BJ (cell line): ENCODE measurements around the gene CMTM1. TPM values are rescaled to one million over a fixed set of nuclear protein-coding genes. Genes with fewer than 3 reads are reported as not detected.

ENCODE experiments used
- CTCF ChIA-PET: fragments of 350-600 bp; formaldehyde crosslinking; extraction: SDS; loops from one replicate; lab custom pipeline; 2021; ENCODE audit warnings: antibody characterized with exemption, inconsistent platforms; lab: Yijun Ruan, JAX
- POLR2A ChIA-PET: fragments of 300-600 bp; sonication (Branson Sonifier 250); formaldehyde crosslinking; extraction: SDS; loops from one replicate; lab custom pipeline; 2021; ENCODE audit warnings: antibody characterized with exemption; lab: Charles Lee
- DNase-seq: peaks from one replicate; pipeline ENCODE4 v3.0.0-alpha.2; 2011; ENCODE audit warnings: low read depth
- H3K27me3 ChIP-seq: 2 replicates; pipeline ENCODE4 v1.6.0; 2011; ENCODE audit warnings: low read length; ENCODE audit not compliant: control insufficient read depth, insufficient read depth
- H3K36me3 ChIP-seq: 2 replicates; pipeline ENCODE4 v1.5.1; 2011; ENCODE audit warnings: low read length; ENCODE audit not compliant: control insufficient read depth, insufficient read depth
- H3K4me3 ChIP-seq: 2 replicates; pipeline ENCODE4 v1.5.1; 2011; ENCODE audit warnings: low read depth, mild to moderate bottlenecking, control low read depth, low read length
- CTCF ChIP-seq: IDR thresholded peaks from 2 replicates; pipeline ENCODE4 v1.5.1; 2011; ENCODE audit warnings: low read depth, mild to moderate bottlenecking, control low read depth, inconsistent platforms, low read length, moderate library complexity; ENCODE audit not compliant: insufficient read depth
- polyA plus RNA-seq: library from polyadenylated mRNA; depleted of rRNA; stranded (reverse); fragments of >200 nt; gene quantifications from 2 replicates; pipeline ENCODE4 v1.2.3, GENCODE V29; 2011

Gene CMTM1
- polyA plus RNA-seq, 1 experiment, result 3.2 TPM

GRCh38 chr16:66549284-66550131 is 16.7 kb upstream of the CMTM1 start, which contains the start of gene TK2:
TSS of gene TK2 (minus strand) at chr16:66550122. CDS start at chr16:66550061, 61 bp downstream.
- Histone ChIP-seq H3K27me3 (no peaks in the 10 kb centered on the region), H3K36me3 (peaks cover 1% of the 10 kb centered on the region; the same call in 1 of the 2 replicates), H3K4me3 (peak within 1 kb of the TSS; percentile 59)
- 0 out of 2 replicates have a peak, but pooled peaks have one; percentile 25 for TF ChIP-seq CTCF
- no peak for DNase-seq
- ChIA-PET CTCF (interaction anchor here (1.1 to 1.8 kb wide), 3 partner anchors 10 to 31 kb away, joined by 3 to 4 read pairs (median 4); no protein-coding TSS in a partner anchor), POLR2A (no interaction called here)

GRCh38 chr16:66551348-66551759 is 14.9 kb upstream of the CMTM1 start:
- ChIA-PET POLR2A (interaction anchor here (0.6 kb wide), 1 partner anchor 527 kb away, joined by 7 read pairs; no protein-coding TSS in a partner anchor), CTCF (interaction anchor here (0.7 to 1.7 kb wide), 7 partner anchors 8 to 187 kb away, joined by 3 to 4 read pairs (median 3); partner anchors contain the start of gene CMTM3)
- Histone ChIP-seq H3K4me3 (no peak overlapping the region), H3K27me3 (no peaks in the 10 kb centered on the region), H3K36me3 (no peaks in the 10 kb centered on the region; the same call in 1 of the 2 replicates)
- peak; percentile 33; the same call in 1 of the 2 replicates for TF ChIP-seq CTCF
- DNase-seq, result no peak

GRCh38 chr16:66551788-66552285 is 14.4 kb upstream of the CMTM1 start:
- POLR2A ChIA-PET, result interaction anchor here (0.5 to 0.6 kb wide), 2 partner anchors 13 to 146 kb away, joined by 3 to 6 read pairs; no protein-coding TSS in a partner anchor
- Histone ChIP-seq H3K4me3 (peak overlapping the region; percentile 60), H3K36me3 (no peaks in the 10 kb centered on the region; the same call in 1 of the 2 replicates), H3K27me3 (no peaks in the 10 kb centered on the region)
- no peak for TF ChIP-seq CTCF
- DNase-seq, result no peak
- CTCF ChIA-PET, result interaction anchor here (0.7 to 4.1 kb wide), 9 partner anchors 8 to 146 kb away, joined by 3 to 13 read pairs (median 3); partner anchors contain the start of genes CMTM1 and CMTM3

- TF ChIP-seq CTCF, result no peak
- peak; percentile 47 for DNase-seq
- CTCF ChIA-PET, result interaction anchor here (0.7 to 4.1 kb wide), 6 partner anchors 10 to 145 kb away, joined by 3 to 13 read pairs (median 3); partner anchors contain the start of gene CMTM1
- Histone ChIP-seq H3K4me3 (peak within 1 kb of the TSS; percentile 60), H3K27me3 (no peaks in the 10 kb centered on the region), H3K36me3 (no peaks in the 10 kb centered on the region; the same call in 1 of the 2 replicates)
- POLR2A ChIA-PET, result interaction anchor here (0.5 to 0.6 kb wide), 3 partner anchors 12 to 273 kb away, joined by 3 to 6 read pairs (median 3); no protein-coding TSS in a partner anchor
These were observed 13.7 kb upstream of the CMTM1 start, which contains the start of gene CKLF for GRCh38 chr16:66552286-66553177. TSS of gene CKLF (plus strand) at chr16:66552576. CDS start at chr16:66552716, 140 bp downstream.
